Measurements from ENCODE around the gene CSTPP1.

CSTPP1 gene

GRCh38 chr11:47180006-47180787 lies 243.6 kb downstream of the CSTPP1 start:
- H3K4me1 ChIP-seq (ENCODE audit: insufficient read depth, insufficient read length) = peaks cover 42% of the 10 kb centered on the region
- peaks cover 69% of the 10 kb centered on the region for H3K36me3 ChIP-seq (ENCODE audit: insufficient read depth, insufficient read length, low read length)
- TF ChIP-seq SUZ12 (IDR thresholded peaks at IDR 0.05; ENCODE audit: extremely low read depth, insufficient read depth, insufficient read length) (no peak), YY1 (IDR thresholded peaks at IDR 0.05; ENCODE audit: insufficient read depth, insufficient read length) (no peak), ZNF274 (IDR thresholded peaks at IDR 0.05; ENCODE audit: low read depth, low read length) (no peak)

DNA sequence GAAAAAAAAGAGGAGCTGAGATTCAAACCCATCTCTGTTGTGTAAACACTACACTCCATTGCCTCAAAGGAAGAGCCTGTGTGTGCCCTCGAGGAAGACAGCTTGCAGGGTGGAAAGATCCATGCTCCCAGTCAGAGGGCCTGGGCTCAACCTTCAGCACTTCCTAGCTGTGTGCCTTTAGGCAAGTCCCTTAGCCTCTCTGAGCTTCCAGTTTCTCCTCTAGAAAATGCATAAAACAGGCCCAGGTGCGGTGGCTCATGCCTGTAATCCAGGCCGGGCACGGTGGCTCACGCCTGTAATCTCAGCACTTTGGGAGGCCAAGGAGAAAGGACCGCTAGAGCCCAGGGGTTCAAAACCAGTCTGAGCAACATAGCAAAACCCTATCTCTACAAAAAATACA lies 244.7 kb downstream of the CSTPP1 start:
- no peak overlapping the region for H3K4me3 ChIP-seq (ENCODE audit: insufficient read length, low read depth)
- H3K36me3 ChIP-seq (ENCODE audit: insufficient read depth, insufficient read length, low read length) = peaks cover 60% of the 10 kb centered on the region
- H3K4me1 ChIP-seq (ENCODE audit: insufficient read depth, insufficient read length) = peaks cover 40% of the 10 kb centered on the region
- no peak for DNase-seq (ENCODE audit: low read depth, low spot score)
- H3K27me3 ChIP-seq (ENCODE audit: insufficient read depth, insufficient read length) = no peaks in the 10 kb centered on the region
- no peak for TF ChIP-seq YY1 (IDR thresholded peaks at IDR 0.05; ENCODE audit: insufficient read depth, insufficient read length)
- TF ChIP-seq SUZ12 (IDR thresholded peaks at IDR 0.05; ENCODE audit: extremely low read depth, insufficient read depth, insufficient read length) = no peak
- TF ChIP-seq ZNF274 (IDR thresholded peaks at IDR 0.05; ENCODE audit: low read depth, low read length) = no peak
- no peaks in the 10 kb centered on the region for H3K9me3 ChIP-seq (ENCODE audit: insufficient read depth, low read length)
- H3K9ac ChIP-seq (ENCODE audit: insufficient read length, low read depth) = no peak overlapping the region

More at GRCh38 chr11:47180006-47180787, 243.6 kb downstream of the CSTPP1 start:
- DNase-seq (ENCODE audit: low read depth, low spot score) = no peak
- Histone ChIP-seq H3K27me3 (ENCODE audit: insufficient read depth, insufficient read length) (no peaks in the 10 kb centered on the region), H3K9ac (ENCODE audit: insufficient read length, low read depth) (peak overlapping the region; percentile 37), H3K9me3 (ENCODE audit: insufficient read depth, low read length) (no peaks in the 10 kb centered on the region), H3K4me3 (ENCODE audit: insufficient read length, low read depth) (no peak overlapping the region)

DNA sequence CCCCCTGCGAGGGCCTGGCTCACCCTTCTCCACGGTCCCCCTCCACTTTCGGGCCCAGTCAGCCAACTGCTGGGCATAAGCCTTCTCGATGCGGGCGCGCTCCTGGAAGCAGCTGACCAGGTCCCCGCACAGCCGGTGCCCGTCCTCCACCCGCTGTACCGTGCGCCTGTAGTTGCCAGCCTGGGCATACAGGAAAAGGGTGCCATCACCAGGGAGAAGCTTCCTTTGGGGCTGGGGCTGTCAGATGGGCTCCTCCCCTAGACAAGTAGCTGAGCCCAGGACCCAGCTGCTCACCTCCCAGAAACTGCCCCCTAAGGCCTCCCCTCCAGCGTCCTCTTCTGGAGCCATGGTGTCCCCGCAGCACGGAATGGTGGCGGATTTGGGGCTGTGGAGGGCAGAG lies 245.8 kb downstream of the CSTPP1 start:
- H3K4me1 ChIP-seq (ENCODE audit: insufficient read depth, insufficient read length) = peaks cover 38% of the 10 kb centered on the region
- TF ChIP-seq SUZ12 (IDR thresholded peaks at IDR 0.05; ENCODE audit: extremely low read depth, insufficient read depth, insufficient read length) (no peak), ZNF274 (IDR thresholded peaks at IDR 0.05; ENCODE audit: low read depth, low read length) (no peak), YY1 (IDR thresholded peaks at IDR 0.05; ENCODE audit: insufficient read depth, insufficient read length) (no peak)

GRCh38 chr11:47183031-47183856 lies 246.7 kb downstream of the CSTPP1 start:
- peaks cover 30% of the 10 kb centered on the region for H3K4me1 ChIP-seq (ENCODE audit: insufficient read depth, insufficient read length)
- no peak for DNase-seq (ENCODE audit: low read depth, low spot score)
- peaks cover 54% of the 10 kb centered on the region for H3K36me3 ChIP-seq (ENCODE audit: insufficient read depth, insufficient read length, low read length)

More for the DNA sequence above, 245.8 kb downstream of the CSTPP1 start:
- Histone ChIP-seq H3K4me3 (ENCODE audit: insufficient read length, low read depth) (no peak overlapping the region), H3K9ac (ENCODE audit: insufficient read length, low read depth) (peak overlapping the region; percentile 6), H3K9me3 (ENCODE audit: insufficient read depth, low read length) (no peaks in the 10 kb centered on the region), H3K27me3 (ENCODE audit: insufficient read depth, insufficient read length) (no peaks in the 10 kb centered on the region), H3K36me3 (ENCODE audit: insufficient read depth, insufficient read length, low read length) (peaks cover 60% of the 10 kb centered on the region)
- no peak for DNase-seq (ENCODE audit: low read depth, low spot score)

GRCh38 chr11:47183969-47184368 lies 247.4 kb downstream of the CSTPP1 start:
- DNase-seq (ENCODE audit: low read depth, low spot score) = no peak
- peaks cover 27% of the 10 kb centered on the region for H3K4me1 ChIP-seq (ENCODE audit: insufficient read depth, insufficient read length)
- H3K9ac ChIP-seq (ENCODE audit: insufficient read length, low read depth) = peak overlapping the region; percentile 95
- H3K27me3 ChIP-seq (ENCODE audit: insufficient read depth, insufficient read length) = no peaks in the 10 kb centered on the region
- H3K36me3 ChIP-seq (ENCODE audit: insufficient read depth, insufficient read length, low read length) = peaks cover 47% of the 10 kb centered on the region
- no peak for TF ChIP-seq SUZ12 (IDR thresholded peaks at IDR 0.05; ENCODE audit: extremely low read depth, insufficient read depth, insufficient read length)
- no peak overlapping the region for H3K4me3 ChIP-seq (ENCODE audit: insufficient read length, low read depth)
- H3K9me3 ChIP-seq (ENCODE audit: insufficient read depth, low read length) = no peaks in the 10 kb centered on the region

More at GRCh38 chr11:47183031-47183856, 246.7 kb downstream of the CSTPP1 start:
- no peaks in the 10 kb centered on the region for H3K27me3 ChIP-seq (ENCODE audit: insufficient read depth, insufficient read length)
- peak overlapping the region; percentile 24 for H3K9ac ChIP-seq (ENCODE audit: insufficient read length, low read depth)
- H3K9me3 ChIP-seq (ENCODE audit: insufficient read depth, low read length) = no peaks in the 10 kb centered on the region
- TF ChIP-seq ZNF274 (IDR thresholded peaks at IDR 0.05; ENCODE audit: low read depth, low read length) (no peak), YY1 (IDR thresholded peaks at IDR 0.05; ENCODE audit: insufficient read depth, insufficient read length) (no peak), SUZ12 (IDR thresholded peaks at IDR 0.05; ENCODE audit: extremely low read depth, insufficient read depth, insufficient read length) (no peak)
- no peak overlapping the region for H3K4me3 ChIP-seq (ENCODE audit: insufficient read length, low read depth)

- Histone ChIP-seq H3K9me3 (ENCODE audit: insufficient read depth, low read length) (no peaks in the 10 kb centered on the region), H3K27me3 (ENCODE audit: insufficient read depth, insufficient read length) (no peaks in the 10 kb centered on the region), H3K36me3 (ENCODE audit: insufficient read depth, insufficient read length, low read length) (peaks cover 38% of the 10 kb centered on the region), H3K9ac (ENCODE audit: insufficient read length, low read depth) (peak overlapping the region; percentile 95), H3K4me1 (ENCODE audit: insufficient read depth, insufficient read length) (peaks cover 30% of the 10 kb centered on the region), H3K4me3 (ENCODE audit: insufficient read length, low read depth) (peak overlapping the region; percentile 66)
- TF ChIP-seq ZNF274 (IDR thresholded peaks at IDR 0.05; ENCODE audit: low read depth, low read length) (no peak), SUZ12 (IDR thresholded peaks at IDR 0.05; ENCODE audit: extremely low read depth, insufficient read depth, insufficient read length) (no peak), YY1 (IDR thresholded peaks at IDR 0.05; ENCODE audit: insufficient read depth, insufficient read length) (no peak)
- DNase-seq (ENCODE audit: low read depth, low spot score) = no peak
These were observed 248.2 kb downstream of the CSTPP1 start for GRCh38 chr11:47184711-47185304.
